SK-N-SH treated with all-trans-retinoic acid at 6 μM for 48 hours (cell line): ENCODE measurements around the gene TUBB1.

Source experiments
- ATAC-seq: fragments of 200-7000 bp; cut with Tn5 transposase; 3 replicates; pipeline ENCODE4 v1.9.1; 2020; ENCODE audit warnings: mild to moderate bottlenecking, moderate library complexity
- BACH2 ChIP-seq: fragments of 250-450 bp; sonication (Bioruptor Pico); IDR thresholded peaks from 2 replicates; pipeline ENCODE4 v1.9.0; 2021; ENCODE audit warnings: mild to moderate bottlenecking, borderline replicate concordance
- ESRRG ChIP-seq: fragments of 250-450 bp; sonication (Bioruptor Pico); IDR thresholded peaks from 2 replicates; pipeline ENCODE4 v1.6.1; 2021; ENCODE audit warnings: mild to moderate bottlenecking
- GLIS3 ChIP-seq: fragments of 250-450 bp; sonication (Bioruptor Pico); IDR thresholded peaks from 2 replicates; pipeline ENCODE4 v1.5.0; 2020; ENCODE audit warnings: mild to moderate bottlenecking, moderate library complexity
- ISL1 ChIP-seq: fragments of 250-450 bp; sonication (Bioruptor Pico); IDR thresholded peaks from 2 replicates; pipeline ENCODE4 v2.1.2; 2022; ENCODE audit warnings: mild to moderate bottlenecking, moderate library complexity
- OSR1 ChIP-seq: fragments of 250-450 bp; sonication (Bioruptor Pico); IDR thresholded peaks from 2 replicates; pipeline ENCODE4 v1.8.0; 2022; ENCODE audit warnings: moderate library complexity, mild to moderate bottlenecking, inconsistent platforms
- PPARA ChIP-seq: fragments of 250-450 bp; sonication (Bioruptor Pico); IDR thresholded peaks from 2 replicates; pipeline ENCODE4 v1.5.0; 2020; ENCODE audit warnings: mild to moderate bottlenecking, borderline replicate concordance
- RARB ChIP-seq: fragments of 250-450 bp; sonication (Bioruptor Pico); IDR thresholded peaks from 2 replicates; pipeline ENCODE4 v1.8.0; 2021; ENCODE audit warnings: mild to moderate bottlenecking, moderate library complexity
- SNAI2 ChIP-seq: fragments of 250-450 bp; sonication (Bioruptor Pico); IDR thresholded peaks from 2 replicates; pipeline ENCODE4 v1.5.0; 2020; ENCODE audit warnings: mild to moderate bottlenecking, moderate library complexity
- TCF4 ChIP-seq: fragments of 250-450 bp; sonication (Bioruptor Pico); IDR thresholded peaks from 2 replicates; pipeline ENCODE4 v1.8.0; 2021; ENCODE audit warnings: mild to moderate bottlenecking, moderate library complexity, borderline replicate concordance
- TOX ChIP-seq: fragments of 250-450 bp; sonication (Bioruptor Pico); IDR thresholded peaks from 2 replicates; pipeline ENCODE4 v1.8.0; 2021; ENCODE audit warnings: mild to moderate bottlenecking, moderate library complexity, borderline replicate concordance
- ZC3H10 ChIP-seq: fragments of 250-450 bp; sonication (Bioruptor Pico); IDR thresholded peaks from 2 replicates; pipeline ENCODE4 v1.5.1; 2021; ENCODE audit warnings: mild to moderate bottlenecking, moderate library complexity
- ZFP3 ChIP-seq: fragments of 250-450 bp; sonication (Bioruptor Pico); IDR thresholded peaks from 2 replicates; pipeline ENCODE4 v1.5.0; 2020; ENCODE audit warnings: mild to moderate bottlenecking, moderate library complexity
- ZFP30 ChIP-seq: fragments of 450-650 bp; formaldehyde crosslinking; IDR thresholded peaks from 2 replicates; pipeline ENCODE4 v1.5.0; 2022; ENCODE audit warnings: mild to moderate bottlenecking, moderate library complexity
- ZNF565 ChIP-seq: fragments of 450-650 bp; formaldehyde crosslinking; conservative IDR thresholded peaks from 2 replicates; pipeline ENCODE4 v1.5.0; 2020; ENCODE audit warnings: low read depth, mild to moderate bottlenecking, moderate library complexity
- ZNF70 ChIP-seq: fragments of 450-650 bp; formaldehyde crosslinking; IDR thresholded peaks from 2 replicates; pipeline ENCODE4 v1.5.0; 2020; ENCODE audit warnings: mild to moderate bottlenecking, moderate library complexity
- ZNF8 ChIP-seq: fragments of 450-650 bp; formaldehyde crosslinking; IDR thresholded peaks from 2 replicates; pipeline ENCODE4 v1.5.0; 2020; ENCODE audit warnings: mild to moderate bottlenecking, moderate library complexity
- TF ChIP-seq, protein P1 (sequence below): fragments of 250-450 bp; sonication (Bioruptor Pico); IDR thresholded peaks from 2 replicates; pipeline ENCODE4 v1.5.1; 2021; ENCODE audit warnings: mild to moderate bottlenecking, moderate library complexity
- TF ChIP-seq, protein P2 (sequence below): fragments of 250-450 bp; sonication (Bioruptor Pico); IDR thresholded peaks from 2 replicates; pipeline ENCODE4 v1.8.0; 2021; ENCODE audit warnings: low read depth, mild to moderate bottlenecking, moderate library complexity, borderline replicate concordance
- TF ChIP-seq, protein P3 (sequence below): fragments of 250-450 bp; sonication (Bioruptor Pico); IDR thresholded peaks from 2 replicates; pipeline ENCODE4 v1.8.0; 2020; ENCODE audit warnings: mild to moderate bottlenecking, moderate library complexity, borderline replicate concordance
- TF ChIP-seq, protein P4 (sequence below): fragments of 250-450 bp; sonication (Bioruptor Pico); IDR thresholded peaks from 2 replicates; pipeline ENCODE4 v1.5.1; 2020; ENCODE audit warnings: low read depth, mild to moderate bottlenecking, moderate library complexity
- TF ChIP-seq, protein P5 (sequence below): fragments of 250-450 bp; sonication (Bioruptor Pico); IDR thresholded peaks from 2 replicates; pipeline ENCODE4 v1.5.0; 2020; ENCODE audit warnings: mild to moderate bottlenecking, moderate library complexity

The TUBB1 gene

DNA sequence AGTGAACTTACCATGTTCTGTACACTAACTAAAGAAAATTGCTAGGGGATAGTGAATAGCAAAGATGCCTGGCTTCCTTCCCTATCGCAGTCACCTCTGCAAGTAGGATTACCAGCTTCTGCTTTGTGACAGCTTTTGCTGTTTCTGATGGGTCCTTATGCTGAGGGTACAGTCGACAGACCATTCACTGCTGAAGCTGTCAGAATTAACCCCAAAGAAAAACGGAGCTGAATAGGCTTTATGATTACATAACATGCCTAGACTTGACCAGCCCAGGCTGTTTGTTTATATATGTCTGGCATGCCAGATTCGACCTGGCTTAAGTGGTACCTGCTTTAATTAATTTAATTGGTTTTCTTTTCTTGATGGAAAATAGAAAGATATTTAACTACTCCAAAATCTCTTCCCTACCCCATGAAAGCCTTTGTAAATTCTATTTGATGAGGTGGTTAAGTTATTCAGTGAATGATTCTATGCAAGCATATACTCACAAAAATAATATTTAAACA is 45.0 kb downstream of the TUBB1 start:
- peak; percentile 34; the same call in 2 of the 3 replicates for ATAC-seq
- TF ChIP-seq TCF4 (CRISPR knock-in tag) (no peak), ZFP30 (CRISPR knock-in tag) (no peak), SNAI2 (CRISPR knock-in tag) (no peak), ZNF565 (CRISPR knock-in tag) (no peak), ZNF70 (no peak), ZNF8 (CRISPR knock-in tag) (no peak), ESRRG (CRISPR knock-in tag) (no peak), TOX (CRISPR knock-in tag) (no peak), GLIS3 (CRISPR knock-in tag) (no peak), ISL1 (CRISPR knock-in tag) (no peak), ZC3H10 (CRISPR knock-in tag) (no peak), BACH2 (CRISPR knock-in tag) (no peak)
- TF ChIP-seq, protein P1, sequence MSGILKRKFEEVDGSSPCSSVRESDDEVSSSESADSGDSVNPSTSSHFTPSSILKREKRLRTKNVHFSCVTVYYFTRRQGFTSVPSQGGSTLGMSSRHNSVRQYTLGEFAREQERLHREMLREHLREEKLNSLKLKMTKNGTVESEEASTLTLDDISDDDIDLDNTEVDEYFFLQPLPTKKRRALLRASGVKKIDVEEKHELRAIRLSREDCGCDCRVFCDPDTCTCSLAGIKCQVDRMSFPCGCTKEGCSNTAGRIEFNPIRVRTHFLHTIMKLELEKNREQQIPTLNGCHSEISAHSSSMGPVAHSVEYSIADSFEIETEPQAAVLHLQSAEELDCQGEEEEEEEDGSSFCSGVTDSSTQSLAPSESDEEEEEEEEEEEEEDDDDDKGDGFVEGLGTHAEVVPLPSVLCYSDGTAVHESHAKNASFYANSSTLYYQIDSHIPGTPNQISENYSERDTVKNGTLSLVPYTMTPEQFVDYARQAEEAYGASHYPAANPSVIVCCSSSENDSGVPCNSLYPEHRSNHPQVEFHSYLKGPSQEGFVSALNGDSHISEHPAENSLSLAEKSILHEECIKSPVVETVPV (CRISPR knock-in tag) = no peak
- TF ChIP-seq, protein P2, sequence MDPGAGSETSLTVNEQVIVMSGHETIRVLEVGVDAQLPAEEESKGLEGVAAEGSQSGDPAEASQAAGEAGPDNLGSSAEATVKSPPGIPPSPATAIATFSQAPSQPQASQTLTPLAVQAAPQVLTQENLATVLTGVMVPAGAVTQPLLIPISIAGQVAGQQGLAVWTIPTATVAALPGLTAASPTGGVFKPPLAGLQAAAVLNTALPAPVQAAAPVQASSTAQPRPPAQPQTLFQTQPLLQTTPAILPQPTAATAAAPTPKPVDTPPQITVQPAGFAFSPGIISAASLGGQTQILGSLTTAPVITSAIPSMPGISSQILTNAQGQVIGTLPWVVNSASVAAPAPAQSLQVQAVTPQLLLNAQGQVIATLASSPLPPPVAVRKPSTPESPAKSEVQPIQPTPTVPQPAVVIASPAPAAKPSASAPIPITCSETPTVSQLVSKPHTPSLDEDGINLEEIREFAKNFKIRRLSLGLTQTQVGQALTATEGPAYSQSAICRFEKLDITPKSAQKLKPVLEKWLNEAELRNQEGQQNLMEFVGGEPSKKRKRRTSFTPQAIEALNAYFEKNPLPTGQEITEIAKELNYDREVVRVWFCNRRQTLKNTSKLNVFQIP (CRISPR knock-in tag) = no peak
- TF ChIP-seq, protein P3, sequence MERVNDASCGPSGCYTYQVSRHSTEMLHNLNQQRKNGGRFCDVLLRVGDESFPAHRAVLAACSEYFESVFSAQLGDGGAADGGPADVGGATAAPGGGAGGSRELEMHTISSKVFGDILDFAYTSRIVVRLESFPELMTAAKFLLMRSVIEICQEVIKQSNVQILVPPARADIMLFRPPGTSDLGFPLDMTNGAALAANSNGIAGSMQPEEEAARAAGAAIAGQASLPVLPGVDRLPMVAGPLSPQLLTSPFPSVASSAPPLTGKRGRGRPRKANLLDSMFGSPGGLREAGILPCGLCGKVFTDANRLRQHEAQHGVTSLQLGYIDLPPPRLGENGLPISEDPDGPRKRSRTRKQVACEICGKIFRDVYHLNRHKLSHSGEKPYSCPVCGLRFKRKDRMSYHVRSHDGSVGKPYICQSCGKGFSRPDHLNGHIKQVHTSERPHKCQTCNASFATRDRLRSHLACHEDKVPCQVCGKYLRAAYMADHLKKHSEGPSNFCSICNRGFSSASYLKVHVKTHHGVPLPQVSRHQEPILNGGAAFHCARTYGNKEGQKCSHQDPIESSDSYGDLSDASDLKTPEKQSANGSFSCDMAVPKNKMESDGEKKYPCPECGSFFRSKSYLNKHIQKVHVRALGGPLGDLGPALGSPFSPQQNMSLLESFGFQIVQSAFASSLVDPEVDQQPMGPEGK = no peak
- TF ChIP-seq, protein P4, sequence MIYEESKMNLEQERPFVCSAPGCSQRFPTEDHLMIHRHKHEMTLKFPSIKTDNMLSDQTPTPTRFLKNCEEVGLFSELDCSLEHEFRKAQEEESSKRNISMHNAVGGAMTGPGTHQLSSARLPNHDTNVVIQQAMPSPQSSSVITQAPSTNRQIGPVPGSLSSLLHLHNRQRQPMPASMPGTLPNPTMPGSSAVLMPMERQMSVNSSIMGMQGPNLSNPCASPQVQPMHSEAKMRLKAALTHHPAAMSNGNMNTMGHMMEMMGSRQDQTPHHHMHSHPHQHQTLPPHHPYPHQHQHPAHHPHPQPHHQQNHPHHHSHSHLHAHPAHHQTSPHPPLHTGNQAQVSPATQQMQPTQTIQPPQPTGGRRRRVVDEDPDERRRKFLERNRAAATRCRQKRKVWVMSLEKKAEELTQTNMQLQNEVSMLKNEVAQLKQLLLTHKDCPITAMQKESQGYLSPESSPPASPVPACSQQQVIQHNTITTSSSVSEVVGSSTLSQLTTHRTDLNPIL (CRISPR knock-in tag) = no peak

DNA sequence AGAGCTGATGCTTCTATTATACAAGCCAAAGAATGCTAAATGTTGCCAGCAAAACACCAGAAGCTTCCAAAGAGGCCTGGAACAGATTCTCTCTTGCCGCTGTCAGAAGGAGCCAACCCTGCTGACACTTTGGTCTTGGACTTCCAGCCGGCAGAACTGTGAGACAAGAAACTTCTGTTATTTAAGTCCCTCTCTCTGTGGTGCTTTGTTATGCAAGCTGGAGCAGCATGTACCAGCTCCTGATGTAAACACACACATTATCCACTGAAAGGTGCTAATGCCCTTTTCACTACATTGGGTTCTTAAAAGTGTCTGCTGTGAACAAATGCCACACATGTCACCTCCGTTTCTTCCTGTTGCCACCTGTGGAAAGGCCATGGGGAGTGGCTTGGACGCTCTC is 49.3 kb downstream of the TUBB1 start:
- ATAC-seq = no peak
- TF ChIP-seq RARB (no peak), TOX (CRISPR knock-in tag) (no peak), ZFP3 (CRISPR knock-in tag) (no peak), OSR1 (CRISPR knock-in tag) (no peak), PPARA (CRISPR knock-in tag) (no peak), ESRRG (CRISPR knock-in tag) (no peak), ZC3H10 (CRISPR knock-in tag) (no peak), ZNF565 (CRISPR knock-in tag) (no peak), ISL1 (CRISPR knock-in tag) (no peak)
- TF ChIP-seq, protein P4 (CRISPR knock-in tag) = no peak
- TF ChIP-seq, protein P5, sequence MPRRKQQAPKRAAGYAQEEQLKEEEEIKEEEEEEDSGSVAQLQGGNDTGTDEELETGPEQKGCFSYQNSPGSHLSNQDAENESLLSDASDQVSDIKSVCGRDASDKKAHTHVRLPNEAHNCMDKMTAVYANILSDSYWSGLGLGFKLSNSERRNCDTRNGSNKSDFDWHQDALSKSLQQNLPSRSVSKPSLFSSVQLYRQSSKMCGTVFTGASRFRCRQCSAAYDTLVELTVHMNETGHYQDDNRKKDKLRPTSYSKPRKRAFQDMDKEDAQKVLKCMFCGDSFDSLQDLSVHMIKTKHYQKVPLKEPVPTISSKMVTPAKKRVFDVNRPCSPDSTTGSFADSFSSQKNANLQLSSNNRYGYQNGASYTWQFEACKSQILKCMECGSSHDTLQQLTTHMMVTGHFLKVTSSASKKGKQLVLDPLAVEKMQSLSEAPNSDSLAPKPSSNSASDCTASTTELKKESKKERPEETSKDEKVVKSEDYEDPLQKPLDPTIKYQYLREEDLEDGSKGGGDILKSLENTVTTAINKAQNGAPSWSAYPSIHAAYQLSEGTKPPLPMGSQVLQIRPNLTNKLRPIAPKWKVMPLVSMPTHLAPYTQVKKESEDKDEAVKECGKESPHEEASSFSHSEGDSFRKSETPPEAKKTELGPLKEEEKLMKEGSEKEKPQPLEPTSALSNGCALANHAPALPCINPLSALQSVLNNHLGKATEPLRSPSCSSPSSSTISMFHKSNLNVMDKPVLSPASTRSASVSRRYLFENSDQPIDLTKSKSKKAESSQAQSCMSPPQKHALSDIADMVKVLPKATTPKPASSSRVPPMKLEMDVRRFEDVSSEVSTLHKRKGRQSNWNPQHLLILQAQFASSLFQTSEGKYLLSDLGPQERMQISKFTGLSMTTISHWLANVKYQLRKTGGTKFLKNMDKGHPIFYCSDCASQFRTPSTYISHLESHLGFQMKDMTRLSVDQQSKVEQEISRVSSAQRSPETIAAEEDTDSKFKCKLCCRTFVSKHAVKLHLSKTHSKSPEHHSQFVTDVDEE (CRISPR knock-in tag) = no peak
- TF ChIP-seq, protein P3 = no peak
